GM12801 (cell line): ENCODE measurements around the gene GPR135.

Experiments
- CTCF ChIP-seq: IDR thresholded peaks from one replicate; pipeline ENCODE4 v1.5.1; 2011; ENCODE audit warnings: control low read depth; ENCODE audit not compliant: insufficient read length; ENCODE audit errors: extremely low read depth

Gene GPR135

GRCh38 chr14:59428581-59429012 is 36.6 kb downstream of the GPR135 start:
- TF ChIP-seq CTCF, result no peak

- no peak for TF ChIP-seq CTCF
Measured at GRCh38 chr14:59427653-59428580, 37.3 kb downstream of the GPR135 start.

GRCh38 chr14:59425322-59425935 is 39.8 kb downstream of the GPR135 start:
- no peak for TF ChIP-seq CTCF

- no peak for TF ChIP-seq CTCF
Measured at GRCh38 chr14:59424341-59425071, 40.7 kb downstream of the GPR135 start.

GRCh38 chr14:59422069-59422881 is 42.9 kb downstream of the GPR135 start:
- TF ChIP-seq CTCF, result no peak

- no peak for TF ChIP-seq CTCF
Measured at GRCh38 chr14:59419303-59419702, 45.9 kb downstream of the GPR135 start.
